Measurements from ENCODE around the gene AIFM3.
"Not testable (repeated sequence)": the region's sequence is repeated elsewhere in the genome, so short reads cannot be mapped to it uniquely, and the experiment has no call there.

AIFM3 gene

DNA sequence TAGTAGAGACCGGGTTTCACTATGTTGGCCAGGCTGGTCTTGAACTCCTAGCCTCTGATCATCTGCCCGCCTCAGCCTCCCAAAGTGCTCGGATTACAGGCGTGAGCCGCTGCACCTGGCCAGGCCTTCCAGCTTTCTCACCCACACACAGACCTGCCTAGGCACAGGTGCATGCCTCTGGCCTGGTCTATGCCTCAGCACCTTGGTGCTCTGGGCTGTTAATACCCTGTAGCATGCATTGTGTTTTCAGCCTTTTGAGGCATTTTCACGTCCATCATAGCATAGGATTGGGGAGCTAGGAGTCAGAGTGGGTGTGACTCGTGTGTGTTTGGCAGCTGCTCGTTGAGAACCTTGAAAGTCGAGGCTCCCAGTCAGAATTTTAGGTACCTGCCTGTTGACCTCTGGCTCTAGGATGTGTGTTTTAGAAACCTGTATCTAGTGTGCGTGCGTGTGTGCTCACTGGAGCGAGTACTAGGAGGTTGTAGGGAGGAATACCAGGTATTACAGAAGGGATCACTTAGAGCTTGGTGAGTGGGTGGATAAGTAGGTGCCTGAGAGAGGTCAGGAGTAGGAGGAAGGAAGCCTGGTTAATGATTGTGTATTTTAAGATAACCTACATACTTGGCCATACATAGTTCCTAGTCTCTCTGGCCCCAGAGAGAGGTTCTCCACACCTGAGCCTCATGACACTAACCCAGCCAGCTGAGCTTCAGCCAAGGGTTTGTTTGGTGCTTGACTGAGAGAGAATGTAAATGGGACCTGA, 29.8 kb upstream of the AIFM3 start:
- Mint-ChIP-seq H3K36me3 (peaks cover 42% of the 10 kb centered on the region), H3K4me3 (peak overlapping the region; percentile 22), H3K4me1 (peaks cover 84% of the 10 kb centered on the region), H3K27ac (peak overlapping the region; percentile 31), H3K9me3 (no peaks in the 10 kb centered on the region), H3K27me3 (no peaks in the 10 kb centered on the region)
- ATAC-seq, result no peak

DNA sequence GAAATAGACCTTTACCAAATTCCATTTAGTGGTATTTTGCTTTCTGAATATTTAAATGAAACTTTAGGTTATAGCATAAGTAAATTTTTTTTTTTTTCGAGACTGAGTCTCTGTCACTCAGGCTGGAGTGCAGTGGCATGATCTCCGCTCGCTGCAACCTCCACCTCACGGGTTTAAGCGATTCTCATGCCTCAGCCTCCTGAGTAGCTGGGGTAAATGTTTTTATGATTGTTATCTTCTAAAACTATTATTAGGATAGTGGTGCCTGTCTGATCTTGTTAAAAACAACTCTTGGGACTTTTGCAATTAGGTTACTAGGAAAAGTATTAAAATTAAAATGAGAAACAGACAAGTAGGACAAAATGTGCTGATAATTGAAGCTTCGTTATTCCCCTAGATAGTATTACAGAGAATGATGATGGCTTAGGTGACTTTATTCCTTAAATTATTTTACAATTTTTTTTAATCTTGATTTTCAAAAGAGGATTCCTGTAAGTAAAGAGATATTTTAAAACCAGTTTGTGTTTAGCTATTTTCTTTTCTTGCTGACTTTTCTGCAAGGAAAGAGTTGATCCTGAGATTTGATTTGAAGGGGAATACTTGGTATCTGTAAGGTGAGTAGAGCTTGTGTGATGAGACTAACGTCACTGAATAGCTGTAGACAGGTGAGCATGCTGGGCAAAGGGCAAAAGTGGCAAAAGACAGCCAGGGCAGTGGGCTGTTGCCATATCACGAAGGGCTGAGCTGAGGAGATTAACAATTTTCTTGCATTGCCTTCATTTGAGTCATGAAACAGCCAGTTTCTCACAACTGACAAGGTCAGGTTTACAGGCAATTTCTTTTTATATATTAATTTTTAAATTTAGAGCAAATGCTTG, 29.0 kb upstream of the AIFM3 start:
- no peaks in the 10 kb centered on the region for H3K27me3 Mint-ChIP-seq
- H3K4me3 Mint-ChIP-seq, result no peak overlapping the region
- H3K4me1 Mint-ChIP-seq, result peaks cover 86% of the 10 kb centered on the region

DNA sequence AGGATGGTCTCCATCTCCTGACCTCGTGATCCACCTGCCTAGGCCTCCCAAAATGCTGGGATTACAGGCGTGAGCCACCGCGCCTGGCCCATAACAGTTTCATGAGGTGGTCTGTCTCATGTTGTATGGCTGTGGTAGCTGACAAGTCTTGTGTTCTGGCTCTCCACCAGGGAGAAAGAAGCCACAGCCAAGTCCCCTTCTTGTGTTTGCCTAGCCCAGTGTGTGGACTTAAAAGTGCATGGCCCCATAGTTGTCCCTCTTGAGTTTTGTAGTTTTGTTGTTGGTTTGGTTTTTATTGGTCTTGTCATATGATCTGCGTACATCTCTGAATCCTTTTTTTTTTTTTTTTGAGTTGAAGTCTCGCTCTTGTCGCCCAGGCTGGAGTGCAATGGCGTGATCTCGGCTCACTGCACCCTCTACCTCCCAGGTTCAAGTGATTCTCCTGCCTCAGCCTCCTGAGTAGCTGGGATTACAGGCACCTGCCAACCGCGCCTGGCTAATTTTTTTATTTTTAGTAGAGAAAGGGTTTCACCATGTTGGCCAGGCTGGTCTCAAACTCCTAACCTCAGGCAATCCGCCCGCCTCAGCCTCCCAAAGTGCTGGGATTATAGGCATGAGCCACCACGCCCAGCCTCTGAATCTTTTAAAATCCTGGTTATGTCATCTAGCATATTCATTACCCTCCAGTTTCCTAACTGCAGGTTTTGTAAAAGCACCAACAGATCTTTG, 27.4 kb upstream of the AIFM3 start:
- not testable (repeated sequence) for H3K27ac Mint-ChIP-seq, H3K9me3 Mint-ChIP-seq, ATAC-seq, H3K4me3 Mint-ChIP-seq, H3K27me3 Mint-ChIP-seq
- Mint-ChIP-seq H3K4me1 (peaks cover 91% of the 10 kb centered on the region), H3K36me3 (peaks cover 55% of the 10 kb centered on the region)

More for the DNA sequence above, 29.0 kb upstream of the AIFM3 start:
- Mint-ChIP-seq H3K27ac (no peak overlapping the region), H3K9me3 (no peaks in the 10 kb centered on the region), H3K36me3 (peaks cover 51% of the 10 kb centered on the region)
- no peak for ATAC-seq

DNA sequence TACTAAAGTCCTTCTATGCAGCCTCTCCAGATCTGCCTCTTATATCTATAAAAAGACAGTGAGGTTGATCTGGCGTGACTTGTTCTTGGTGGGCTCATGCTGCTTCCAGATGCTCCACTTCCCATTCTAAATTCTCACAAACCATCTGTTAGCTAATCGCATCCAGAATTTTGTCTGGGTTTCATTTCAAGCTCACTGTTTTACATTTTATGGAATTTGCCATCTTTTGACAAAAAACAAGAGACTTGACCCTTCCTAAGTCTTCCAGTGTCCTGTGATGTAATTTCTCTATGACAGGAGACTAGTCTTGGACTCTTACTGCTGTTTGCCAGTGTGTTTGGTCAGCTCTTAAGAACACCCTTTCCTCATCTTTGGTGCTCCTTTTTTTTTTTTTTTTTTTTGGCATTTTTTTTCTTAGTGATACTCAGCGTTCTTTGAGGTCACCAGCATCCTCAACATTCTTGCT, 26.8 kb upstream of the AIFM3 start:
- peaks cover 89% of the 10 kb centered on the region for H3K4me1 Mint-ChIP-seq
- peaks cover 54% of the 10 kb centered on the region for H3K36me3 Mint-ChIP-seq

DNA sequence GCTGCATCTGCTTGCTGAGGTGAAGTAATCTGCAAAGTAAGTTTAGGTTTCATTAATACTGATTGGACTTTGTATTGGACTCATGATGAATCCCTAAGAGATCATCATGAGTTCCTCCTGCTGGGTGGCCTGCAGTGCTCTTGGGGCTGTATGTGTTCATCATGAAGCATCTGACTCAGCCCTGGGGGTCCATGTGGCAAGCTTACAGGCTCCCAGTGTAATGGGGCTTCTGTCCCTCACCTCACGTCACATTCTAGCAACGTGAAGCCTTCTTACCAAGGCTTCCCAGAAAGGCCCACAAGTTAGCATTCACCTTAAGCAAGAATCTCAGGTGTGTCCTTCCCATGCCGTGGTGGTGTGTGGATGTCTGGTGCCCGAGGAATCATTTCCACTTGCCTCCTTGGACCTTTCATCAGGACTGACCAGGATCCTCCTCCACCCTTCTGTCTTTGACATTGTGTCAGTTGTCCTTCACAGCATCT, 26.1 kb upstream of the AIFM3 start:
- no peak overlapping the region for H3K27ac Mint-ChIP-seq

More for the DNA sequence above, 26.8 kb upstream of the AIFM3 start:
- Mint-ChIP-seq H3K9me3 (no peaks in the 10 kb centered on the region), H3K4me3 (no peak overlapping the region), H3K27me3 (no peaks in the 10 kb centered on the region), H3K27ac (no peak overlapping the region)
- ATAC-seq, result no peak

DNA sequence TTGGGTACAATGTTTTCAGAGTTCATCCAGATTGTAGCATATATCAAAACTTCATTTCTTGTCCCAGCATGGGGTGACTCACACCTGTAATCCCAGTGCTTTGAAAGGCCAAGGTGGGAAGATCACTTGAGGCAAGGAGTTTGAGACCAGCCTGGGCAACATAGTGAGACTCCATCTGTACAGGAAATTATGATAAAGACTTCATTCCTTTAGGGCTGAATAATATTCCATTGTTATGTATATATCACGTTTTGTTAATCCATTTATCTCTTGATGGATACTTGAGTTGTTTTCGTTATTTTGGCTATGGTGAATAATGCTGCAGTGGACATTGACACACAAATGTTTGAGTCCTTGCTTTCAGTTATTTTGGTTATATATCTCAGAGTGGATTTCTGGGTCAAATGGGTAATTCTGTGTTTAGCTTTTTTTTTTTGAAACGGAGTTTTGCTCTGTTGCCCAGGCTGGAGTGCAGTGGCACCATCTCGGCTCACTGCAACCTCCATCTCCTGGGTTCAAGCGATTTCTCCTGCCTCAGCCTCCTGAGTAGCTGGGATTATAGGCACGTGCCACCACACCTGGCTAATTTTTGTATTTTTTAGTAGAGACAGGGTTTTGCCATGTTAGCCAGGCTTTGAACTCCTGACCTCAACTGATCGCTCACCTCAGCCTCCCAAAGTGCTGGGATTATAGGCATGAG, 24.7 kb upstream of the AIFM3 start:
- not testable (repeated sequence) for H3K27me3 Mint-ChIP-seq, H3K9me3 Mint-ChIP-seq, H3K27ac Mint-ChIP-seq, H3K4me3 Mint-ChIP-seq, ATAC-seq
- Mint-ChIP-seq H3K36me3 (peaks cover 42% of the 10 kb centered on the region), H3K4me1 (peaks cover 87% of the 10 kb centered on the region)

More for the DNA sequence above, 26.1 kb upstream of the AIFM3 start:
- Mint-ChIP-seq H3K9me3 (no peaks in the 10 kb centered on the region), H3K4me3 (no peak overlapping the region), H3K4me1 (peaks cover 91% of the 10 kb centered on the region), H3K36me3 (peaks cover 52% of the 10 kb centered on the region), H3K27me3 (no peaks in the 10 kb centered on the region)
- ATAC-seq, result no peak

DNA sequence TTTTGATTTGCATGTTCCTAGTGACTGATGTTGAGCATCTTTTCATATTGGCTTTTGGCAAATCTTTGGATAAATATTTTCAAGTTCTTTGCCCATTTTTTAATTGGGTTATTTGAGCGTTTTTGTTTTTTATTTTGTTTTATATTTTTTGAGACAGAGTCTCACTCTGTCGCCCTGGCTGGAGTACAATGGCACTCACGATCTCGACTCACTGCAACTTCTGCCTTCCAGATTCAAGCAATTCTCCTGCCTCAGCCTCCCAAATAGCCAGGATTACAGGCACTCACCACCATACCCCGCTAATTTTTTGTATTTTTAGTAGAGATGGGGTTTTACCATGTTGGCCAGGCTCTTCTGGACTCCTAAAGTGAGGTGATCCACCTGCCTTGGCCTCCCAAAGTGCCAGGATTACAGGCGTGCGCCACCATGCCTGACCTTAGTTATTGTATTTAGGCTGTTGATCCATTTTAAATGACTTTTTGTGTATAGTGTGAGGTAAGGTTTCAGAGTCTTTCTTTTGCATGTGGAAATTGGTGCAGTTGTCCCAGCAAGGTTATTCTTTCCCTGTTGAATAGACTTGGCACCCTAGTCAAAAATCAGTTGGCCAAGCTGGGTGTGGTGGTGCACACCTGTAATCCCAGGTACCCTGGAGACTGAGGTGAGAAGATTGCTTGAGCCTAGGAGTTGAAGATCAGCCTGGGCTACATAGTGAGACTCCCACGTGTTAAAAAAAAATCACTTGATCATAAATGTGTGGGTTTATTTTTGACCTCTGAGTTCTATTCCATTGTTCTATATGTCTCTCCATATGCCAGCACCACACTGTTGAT, 23.7 kb upstream of the AIFM3 start:
- Mint-ChIP-seq H3K36me3 (peaks cover 39% of the 10 kb centered on the region), H3K4me3 (no peak overlapping the region), H3K9me3 (no peaks in the 10 kb centered on the region), H3K27ac (no peak overlapping the region), H3K4me1 (peaks cover 77% of the 10 kb centered on the region), H3K27me3 (no peaks in the 10 kb centered on the region)
- no peak for ATAC-seq

DNA sequence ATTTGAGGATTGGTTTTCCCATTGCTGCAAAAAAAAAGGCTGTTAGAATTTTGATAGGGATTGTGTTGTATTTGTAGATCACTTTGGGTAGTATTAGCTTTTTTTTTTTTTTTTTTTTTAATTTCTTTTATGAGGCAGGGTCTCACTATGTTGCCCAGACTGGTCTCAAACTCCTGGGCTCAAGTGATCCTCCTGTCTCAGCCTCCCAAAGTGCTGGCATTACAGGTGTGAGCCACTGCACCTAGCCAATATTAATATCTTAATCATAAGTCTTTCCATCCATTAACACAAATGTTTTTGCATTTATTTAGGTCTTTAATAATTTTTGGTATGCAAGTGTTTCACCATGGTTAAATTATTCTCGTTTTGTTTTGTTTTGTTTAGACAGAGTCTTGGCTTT, 23.0 kb upstream of the AIFM3 start:
- no peaks in the 10 kb centered on the region for H3K27me3 Mint-ChIP-seq
- no peak for ATAC-seq
- no peaks in the 10 kb centered on the region for H3K9me3 Mint-ChIP-seq
- no peak overlapping the region for H3K4me3 Mint-ChIP-seq
- H3K36me3 Mint-ChIP-seq, result peaks cover 39% of the 10 kb centered on the region
- H3K27ac Mint-ChIP-seq, result no peak overlapping the region
- H3K4me1 Mint-ChIP-seq, result peaks cover 70% of the 10 kb centered on the region

DNA sequence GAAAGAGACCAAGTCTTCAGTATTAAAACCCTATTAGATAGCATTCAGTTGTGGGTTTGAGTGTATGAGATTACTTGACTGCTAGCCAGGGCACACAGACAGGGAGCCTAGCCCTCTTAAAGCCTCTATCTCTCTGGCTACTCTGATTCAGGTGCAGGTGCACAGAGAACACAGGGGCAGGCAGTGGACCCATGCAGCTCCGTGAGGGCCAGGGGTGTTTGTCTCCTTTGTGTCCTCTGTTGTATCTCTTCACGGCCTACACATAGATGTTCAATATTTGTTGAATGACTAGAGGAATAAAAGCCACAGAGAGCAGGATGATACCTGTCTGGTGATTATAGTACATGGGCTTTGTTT, 21.5 kb upstream of the AIFM3 start:
- Mint-ChIP-seq H3K4me1 (peaks cover 56% of the 10 kb centered on the region), H3K4me3 (no peak overlapping the region), H3K27me3 (no peaks in the 10 kb centered on the region), H3K9me3 (no peaks in the 10 kb centered on the region), H3K27ac (no peak overlapping the region), H3K36me3 (peaks cover 38% of the 10 kb centered on the region)
- no peak for ATAC-seq

DNA sequence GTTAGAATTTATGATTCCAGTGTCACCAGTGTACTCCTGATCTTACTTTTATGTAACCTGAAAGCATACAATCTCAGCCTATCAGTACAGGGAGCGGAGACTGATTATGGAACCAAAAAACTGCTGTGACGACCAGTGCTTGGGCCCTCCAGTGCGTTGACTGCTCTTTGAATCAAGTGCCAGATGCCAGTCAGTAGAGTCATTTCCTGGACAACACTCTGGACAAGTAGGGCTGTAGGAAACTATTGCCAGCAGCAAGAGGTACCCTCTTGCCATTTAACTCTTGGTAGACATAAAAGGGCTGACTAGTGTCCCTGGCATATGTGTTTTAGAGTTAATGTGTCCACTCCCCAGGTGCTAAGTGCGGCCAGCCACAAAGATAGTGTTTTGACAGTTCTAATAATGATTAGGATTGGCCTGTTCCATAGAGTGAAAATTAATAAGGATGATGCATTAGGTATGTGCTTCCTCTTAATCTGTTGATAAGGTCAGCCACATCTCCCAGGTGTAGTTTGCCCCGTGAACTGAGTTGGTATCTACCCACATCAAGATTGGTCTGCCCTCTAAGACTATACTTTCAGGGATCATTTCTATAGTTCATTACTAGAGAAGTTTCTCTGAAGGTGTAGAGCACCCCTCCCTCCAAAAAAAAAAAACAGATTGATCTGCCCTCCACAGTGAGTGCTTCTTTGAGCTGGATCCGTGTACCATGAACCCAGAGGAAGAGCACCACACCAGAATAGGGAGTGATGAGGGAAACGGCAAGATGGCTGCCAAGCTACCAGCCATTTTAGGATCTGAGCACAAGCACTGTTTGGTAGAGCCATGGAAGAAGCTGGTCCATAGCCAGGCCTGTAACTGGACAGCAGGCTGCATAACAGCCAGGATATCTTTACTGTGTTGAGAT, 20.7 kb upstream of the AIFM3 start:
- ATAC-seq, result no peak
- Mint-ChIP-seq H3K4me1 (peaks cover 48% of the 10 kb centered on the region), H3K36me3 (peaks cover 35% of the 10 kb centered on the region), H3K9me3 (no peaks in the 10 kb centered on the region), H3K4me3 (no peak overlapping the region), H3K27ac (no peak overlapping the region), H3K27me3 (no peaks in the 10 kb centered on the region)

DNA sequence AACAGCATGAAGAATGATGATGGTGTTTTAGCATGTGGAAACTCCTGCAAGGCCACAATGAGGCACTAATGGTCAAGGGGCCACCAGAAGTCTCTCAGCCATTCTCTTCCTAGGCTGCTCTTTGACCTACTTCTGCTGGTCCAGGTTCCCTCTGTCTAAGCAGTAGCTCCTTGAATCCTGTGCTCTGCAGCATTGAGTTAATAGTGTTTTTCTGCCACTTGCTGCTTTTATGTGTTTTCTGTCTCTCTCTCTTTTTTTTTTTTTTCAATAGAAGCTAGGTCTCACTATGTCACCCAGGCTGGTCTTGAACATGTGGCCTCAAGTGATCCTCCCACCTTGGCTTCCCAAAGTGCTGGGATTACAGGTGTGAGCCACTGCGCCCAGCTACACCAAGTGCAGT, 20.1 kb upstream of the AIFM3 start:
- Mint-ChIP-seq H3K4me1 (peaks cover 42% of the 10 kb centered on the region), H3K9me3 (no peaks in the 10 kb centered on the region), H3K27me3 (no peaks in the 10 kb centered on the region), H3K4me3 (no peak overlapping the region), H3K27ac (no peak overlapping the region), H3K36me3 (peaks cover 32% of the 10 kb centered on the region)
- no peak for ATAC-seq

DNA sequence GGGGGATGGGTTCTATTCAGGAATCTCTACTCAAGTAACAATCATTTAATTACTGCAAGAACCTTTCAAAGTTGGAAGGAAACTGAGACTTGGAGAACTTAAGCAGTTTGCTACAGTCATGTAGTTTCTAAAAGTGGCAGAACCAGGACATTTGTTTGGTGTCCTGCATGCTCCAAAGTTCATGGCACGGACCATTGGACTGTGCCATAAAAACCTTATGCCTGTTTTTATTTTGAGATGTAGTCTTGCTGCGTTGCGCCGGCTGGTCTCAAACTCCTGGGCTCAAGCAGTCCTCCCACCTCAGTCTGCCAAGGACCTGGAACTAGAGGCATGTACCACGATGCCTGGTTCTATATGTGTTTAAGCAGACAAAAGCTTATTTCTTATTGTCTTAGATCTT, 18.6 kb upstream of the AIFM3 start:
- Mint-ChIP-seq H3K27ac (no peak overlapping the region), H3K27me3 (no peaks in the 10 kb centered on the region), H3K4me1 (peaks cover 27% of the 10 kb centered on the region), H3K36me3 (peaks cover 25% of the 10 kb centered on the region), H3K4me3 (no peak overlapping the region), H3K9me3 (no peaks in the 10 kb centered on the region)
- ATAC-seq, result no peak

DNA sequence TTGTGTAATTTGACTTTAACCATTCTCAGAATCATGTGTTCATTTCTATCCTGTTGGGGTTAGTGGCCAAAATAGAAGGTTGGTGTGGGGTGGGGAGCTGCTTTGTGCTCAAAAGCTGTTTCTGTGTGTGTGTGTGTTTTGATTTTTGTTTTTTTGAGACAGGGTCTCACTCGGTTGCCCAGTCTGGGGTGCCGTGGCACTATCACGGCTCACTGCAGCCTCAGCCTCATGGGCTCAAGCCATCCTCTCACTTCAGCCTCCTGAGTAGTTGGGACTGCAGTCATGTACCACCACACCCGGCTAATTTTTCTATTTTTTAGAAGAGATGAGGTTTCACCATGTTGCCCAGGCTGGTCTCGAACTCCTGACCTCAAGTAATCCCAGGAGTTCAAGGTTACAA, 18.1 kb upstream of the AIFM3 start:
- Mint-ChIP-seq H3K4me1 (peaks cover 22% of the 10 kb centered on the region), H3K27ac (no peak overlapping the region), H3K36me3 (peaks cover 20% of the 10 kb centered on the region), H3K9me3 (no peaks in the 10 kb centered on the region), H3K27me3 (no peaks in the 10 kb centered on the region), H3K4me3 (no peak overlapping the region)
- ATAC-seq, result no peak
